HG03135 (cell line): Measurements from ENCODE around the gene TANGO6.

Source experiments
- ATAC-seq: cut with Tn5 transposase; IDR thresholded peaks from one replicate; pipeline ENCODE4 v1.9.1; 2021; ENCODE audit warnings: mild to moderate bottlenecking, moderate library complexity; ENCODE audit not compliant: unreplicated experiment

TANGO6 gene

DNA sequence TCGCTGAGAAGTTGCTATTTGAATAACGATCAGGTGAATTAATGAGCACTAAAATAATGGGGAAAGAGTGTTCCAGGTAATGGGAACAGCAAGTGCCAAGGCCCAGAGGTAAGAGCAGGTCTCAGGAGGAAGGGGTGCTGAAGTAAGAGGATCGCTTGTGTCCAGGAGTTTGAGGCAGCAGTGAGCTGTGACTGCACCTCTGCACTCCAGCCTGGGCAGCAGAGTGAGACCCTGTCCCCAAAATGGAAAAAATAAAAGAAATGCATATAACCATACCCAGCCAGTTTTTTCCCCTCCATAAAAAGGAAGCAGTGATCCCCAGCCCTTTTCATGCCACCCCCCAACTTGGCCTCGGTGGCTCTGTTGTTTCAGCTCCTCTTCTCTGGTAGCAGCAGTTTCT is 245.4 kb downstream of the TANGO6 start:
- no peak for ATAC-seq

DNA sequence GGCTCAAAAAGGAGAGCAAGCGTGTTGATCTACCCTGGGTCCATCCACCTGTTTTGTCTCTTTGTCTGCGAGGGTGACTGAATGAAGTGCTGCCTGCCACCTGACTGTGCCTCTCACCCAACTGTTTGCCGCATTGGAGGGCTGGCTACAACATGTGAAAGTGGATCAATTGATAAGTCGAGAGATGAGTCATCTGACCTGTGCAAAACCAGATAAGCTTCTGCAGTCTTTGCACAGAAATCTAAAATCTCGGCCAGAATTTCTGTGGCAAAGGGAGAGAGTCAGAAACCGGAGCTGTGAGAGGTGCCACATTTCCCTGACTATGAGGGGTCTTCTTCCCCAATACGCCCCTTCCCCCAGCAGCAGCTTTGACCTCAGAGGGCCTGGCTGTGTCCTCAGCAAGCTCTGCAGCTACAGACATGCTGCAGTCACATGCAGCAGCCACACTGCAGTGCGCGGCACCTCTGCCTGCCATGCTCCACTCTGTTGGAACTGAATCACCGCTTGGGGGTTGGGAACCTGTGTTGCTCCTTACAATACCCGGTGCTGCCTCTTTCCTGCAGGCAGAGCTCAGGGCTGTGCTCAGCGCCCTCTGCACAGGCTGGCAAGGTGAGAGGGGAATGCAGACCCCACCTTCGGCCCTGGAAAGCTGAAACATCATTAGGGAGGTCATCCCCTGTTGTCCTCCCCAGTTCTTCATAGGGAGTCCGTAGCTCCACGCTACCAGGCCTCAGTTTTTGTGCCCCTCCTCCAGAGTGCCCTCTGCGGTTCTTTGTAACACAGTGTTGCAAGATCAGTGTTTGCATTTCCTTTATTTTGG is 246.0 kb downstream of the TANGO6 start:
- ATAC-seq, result no peak

DNA sequence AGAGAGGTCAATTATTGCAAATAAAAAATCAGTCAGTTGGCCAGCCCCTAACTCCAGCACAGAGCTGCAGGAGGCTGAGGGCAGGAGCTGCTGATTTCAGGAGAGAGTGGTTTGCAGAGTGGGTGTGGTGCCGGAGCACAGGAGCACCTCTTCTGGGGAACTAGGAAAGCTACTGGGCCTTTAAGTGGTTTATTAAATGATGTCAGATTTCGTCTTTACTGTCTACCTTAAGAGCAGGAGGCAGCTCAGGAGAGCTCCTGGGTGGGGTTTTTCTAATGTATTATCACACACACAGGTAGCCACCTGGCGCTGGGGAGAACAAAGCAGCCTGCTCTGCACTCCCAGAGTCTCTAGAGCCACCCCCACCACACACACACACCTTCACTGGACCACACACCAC is 250.6 kb downstream of the TANGO6 start:
- no peak for ATAC-seq

DNA sequence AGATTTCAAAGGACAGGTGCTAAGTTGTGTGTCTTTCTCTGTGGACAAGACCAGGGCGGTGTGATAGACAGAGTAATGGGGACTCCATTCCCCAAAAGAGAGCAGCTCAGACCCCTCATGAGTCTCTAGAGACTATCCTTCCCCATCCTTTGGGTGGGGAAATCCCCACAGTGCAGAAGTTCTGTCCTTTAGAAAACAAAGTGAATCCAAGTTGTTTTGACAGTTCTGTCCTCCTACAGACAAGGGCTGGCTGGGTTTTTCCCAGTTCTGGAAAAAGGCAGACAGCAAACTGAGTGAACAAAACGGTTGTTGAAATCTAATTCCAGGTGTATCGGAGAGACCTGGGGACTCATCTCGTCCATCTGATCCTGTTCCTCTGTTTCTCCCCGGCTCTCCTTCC is 251.2 kb downstream of the TANGO6 start:
- no peak for ATAC-seq

DNA sequence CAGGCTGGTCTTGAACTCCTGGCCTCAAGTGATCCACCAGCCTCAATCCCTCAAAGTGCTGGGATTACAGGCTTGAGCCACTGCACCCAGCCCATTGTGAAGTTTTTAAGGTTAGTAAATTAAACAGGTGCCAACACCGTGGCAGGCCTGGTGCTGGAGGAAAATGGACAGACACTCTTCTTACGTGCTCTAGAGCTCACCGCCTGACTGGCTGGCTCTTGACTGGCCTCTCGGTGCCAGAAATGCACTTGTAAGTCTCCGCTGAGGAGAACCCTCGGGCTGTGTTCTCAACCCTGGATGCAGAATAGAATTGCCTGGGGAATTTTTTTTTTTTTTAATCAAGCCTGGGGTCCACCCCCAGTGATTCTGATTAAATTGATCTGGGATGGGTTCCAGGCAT is 251.9 kb downstream of the TANGO6 start:
- ATAC-seq, result no peak

DNA sequence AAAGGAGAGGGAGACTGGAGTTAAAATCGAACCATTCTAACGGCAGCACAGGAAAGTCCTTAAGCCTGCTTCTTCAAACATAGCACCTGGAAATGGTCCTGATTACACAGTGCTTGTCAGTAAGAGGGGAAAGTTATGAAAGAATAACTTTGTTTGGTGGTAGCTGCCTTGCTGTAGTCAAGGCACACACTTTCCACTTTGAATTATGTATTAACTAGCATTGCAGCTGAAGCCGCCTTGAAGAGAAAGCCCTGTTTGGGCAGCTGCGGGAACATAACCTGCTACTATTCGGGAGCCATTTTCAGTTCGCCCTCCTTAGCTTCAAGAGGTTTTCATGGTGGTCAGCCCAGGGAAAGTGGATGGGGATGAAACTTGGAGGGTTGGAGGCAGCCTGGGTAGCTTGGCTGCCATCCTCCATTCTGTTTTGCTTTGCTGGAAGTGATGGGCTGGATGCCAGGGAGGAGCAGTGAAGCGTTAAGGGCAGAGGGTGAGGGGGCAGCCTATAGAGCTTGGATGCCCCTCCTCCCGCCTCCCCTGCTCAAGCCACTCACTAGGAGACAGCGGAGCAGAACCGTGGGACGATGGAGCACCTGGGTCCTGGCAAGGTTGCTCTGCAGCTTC is 256.9 kb downstream of the TANGO6 start:
- ATAC-seq, result no peak

DNA sequence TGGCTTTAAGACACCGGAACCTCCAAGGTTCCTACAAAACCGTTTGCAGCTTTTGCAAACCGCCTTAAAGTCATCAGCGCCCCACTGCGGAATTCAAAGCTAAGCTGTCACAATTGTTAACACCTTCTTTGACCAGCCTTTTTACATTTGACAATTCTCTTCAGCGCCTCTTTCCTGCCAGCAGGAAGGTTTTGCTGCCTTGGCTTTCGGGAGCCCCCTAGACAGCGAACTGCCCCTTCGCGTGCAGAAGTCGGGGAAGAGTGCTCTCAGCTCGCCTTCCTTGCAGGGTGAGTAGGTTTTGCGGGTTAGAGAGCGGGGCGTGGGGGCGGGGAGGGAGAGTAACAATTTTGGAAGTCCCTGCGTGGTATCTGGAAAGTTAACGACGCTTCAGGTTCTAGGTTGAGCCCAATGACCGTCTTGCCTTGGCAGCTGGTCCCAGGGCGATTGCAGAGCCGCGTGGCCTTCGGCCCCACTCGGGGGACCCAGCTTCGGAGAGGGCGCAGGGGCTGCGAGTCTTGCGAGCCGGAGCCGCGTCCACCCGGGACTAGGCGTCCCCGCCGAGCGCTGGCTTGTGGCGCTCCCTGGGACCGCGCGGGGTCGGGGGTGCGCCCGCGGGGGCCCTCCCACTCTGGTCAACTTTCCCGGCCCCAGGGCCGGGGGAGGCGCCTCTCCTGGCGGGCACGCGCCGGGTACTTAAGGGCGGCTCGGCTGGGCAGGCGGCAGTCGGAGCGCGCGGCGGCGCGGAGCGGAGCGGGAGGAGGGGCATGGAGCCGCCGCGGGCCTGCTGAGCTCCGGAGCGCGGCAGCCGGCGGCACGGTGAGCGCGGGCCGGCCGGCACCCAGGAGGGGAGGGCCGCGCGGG is 262.4 kb downstream of the TANGO6 start, which contains the start of gene HAS3:
Gene HAS3, plus strand, starts transcription at position 153 of the 861 bp plus-strand sequence. CDS start 3,743 bp downstream, outside the sequence.
- no peak for ATAC-seq

DNA sequence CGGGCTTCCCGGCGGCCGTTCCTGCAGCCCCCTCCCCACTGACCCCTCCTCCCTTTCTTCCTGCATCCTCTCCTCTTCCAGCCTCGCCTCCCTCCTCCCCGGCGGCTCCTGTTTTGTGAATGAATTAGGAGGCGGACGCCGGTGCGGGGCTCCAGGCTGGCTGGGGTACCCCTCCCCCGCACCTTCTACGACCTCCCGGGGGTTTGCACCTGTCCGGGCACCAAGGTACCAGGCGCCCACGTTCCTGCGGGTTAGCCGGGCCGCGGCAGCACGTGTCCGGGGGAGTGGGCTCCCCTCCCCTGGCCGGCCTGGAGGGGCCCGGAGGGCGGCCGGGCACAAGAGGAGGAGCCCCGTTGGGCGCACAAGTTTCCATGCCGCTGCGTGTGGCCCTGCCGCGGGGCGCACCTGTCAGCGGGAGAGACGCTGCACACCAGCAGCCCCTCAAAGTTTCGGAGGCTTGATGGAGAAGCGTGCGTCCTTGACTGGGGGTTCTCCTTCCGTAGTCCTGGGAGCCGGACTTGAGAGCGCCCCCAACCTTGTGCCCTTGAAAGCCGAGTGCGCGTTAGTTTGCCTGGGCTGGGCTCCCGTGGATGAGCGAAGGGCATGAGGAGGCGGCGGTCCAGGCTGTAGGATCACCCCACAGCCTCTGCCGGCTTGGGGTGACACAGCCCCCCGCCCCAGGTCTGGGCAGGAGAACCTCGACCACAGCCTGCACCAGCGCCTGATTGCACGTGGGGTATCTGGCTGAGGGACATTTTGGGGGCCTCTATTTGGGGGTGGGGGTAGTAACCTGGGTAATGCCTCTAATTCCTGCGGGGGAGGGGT is 263.4 kb downstream of the TANGO6 start:
- no peak for ATAC-seq

DNA sequence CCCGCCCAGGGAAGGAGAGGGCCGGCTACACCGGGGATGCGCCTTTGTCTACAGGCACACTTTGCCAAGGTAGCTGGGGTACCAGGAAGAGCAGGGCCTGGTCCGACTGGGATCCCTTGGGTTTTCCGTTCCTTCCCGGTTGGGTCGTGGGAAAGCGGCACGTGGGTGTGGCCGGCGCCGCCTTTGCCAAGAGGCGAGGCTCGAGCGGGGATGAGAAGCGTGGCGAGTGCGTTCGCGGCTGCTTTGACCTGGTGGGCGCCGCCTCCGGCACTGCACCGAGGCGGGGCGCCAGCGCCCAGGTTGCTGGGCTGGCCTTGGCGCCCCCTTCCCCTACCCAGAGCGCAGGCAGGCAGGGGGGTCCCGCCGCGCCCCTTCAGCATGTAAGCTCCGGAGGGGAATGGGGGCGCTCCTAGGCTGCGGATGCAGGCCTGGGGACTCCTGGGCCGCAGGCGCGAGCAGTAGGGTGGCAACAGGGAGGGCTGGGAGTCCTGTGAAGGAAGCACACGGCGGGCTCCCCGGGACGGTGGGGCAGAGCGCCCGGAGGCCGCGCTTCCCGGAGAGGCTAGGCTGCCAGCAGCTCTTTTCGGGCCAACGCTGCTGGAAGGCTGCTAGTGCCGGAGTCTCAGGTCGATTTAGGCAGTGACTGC is 264.1 kb downstream of the TANGO6 start:
- ATAC-seq, result no peak

DNA sequence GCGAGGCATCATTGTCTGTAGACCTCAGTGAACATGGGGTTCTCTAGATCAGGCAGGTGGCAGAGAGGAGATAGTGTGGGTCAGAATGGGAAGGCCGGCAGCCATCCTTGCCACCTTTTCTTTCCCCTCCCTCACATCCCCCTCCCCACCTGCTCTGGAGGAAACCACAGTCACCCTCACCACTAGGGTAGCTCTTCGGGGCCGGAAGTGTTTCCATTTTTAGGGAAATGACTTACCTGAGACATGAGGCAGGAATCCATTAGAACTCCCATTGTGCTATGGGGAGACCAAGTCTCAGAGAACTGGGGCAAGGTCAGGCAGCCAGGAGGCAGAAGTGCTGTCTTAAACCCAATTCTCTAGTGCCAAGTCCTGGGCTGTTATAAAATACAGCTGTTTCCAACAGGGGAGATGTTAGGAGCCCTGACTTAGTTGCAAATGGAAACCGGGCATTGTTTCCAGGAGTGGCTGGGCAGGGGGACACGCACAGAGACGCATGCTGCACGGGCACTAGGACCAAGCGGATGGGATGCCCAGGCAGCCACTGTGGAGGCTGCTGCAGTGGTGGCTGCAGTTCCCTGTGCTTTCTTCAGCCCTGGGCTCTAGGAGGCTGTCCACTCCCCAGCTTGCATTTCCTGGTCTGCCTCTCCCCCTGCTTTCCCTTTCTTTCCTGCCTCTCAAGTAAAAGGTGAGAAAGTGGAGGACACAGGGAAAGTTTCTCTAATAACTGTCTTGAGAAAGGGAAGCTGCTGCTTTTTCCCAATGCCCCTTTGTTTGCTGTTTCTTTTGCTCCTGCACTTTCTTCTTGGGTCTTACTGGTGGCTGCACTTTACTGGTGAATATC is 265.0 kb downstream of the TANGO6 start:
- no peak for ATAC-seq

DNA sequence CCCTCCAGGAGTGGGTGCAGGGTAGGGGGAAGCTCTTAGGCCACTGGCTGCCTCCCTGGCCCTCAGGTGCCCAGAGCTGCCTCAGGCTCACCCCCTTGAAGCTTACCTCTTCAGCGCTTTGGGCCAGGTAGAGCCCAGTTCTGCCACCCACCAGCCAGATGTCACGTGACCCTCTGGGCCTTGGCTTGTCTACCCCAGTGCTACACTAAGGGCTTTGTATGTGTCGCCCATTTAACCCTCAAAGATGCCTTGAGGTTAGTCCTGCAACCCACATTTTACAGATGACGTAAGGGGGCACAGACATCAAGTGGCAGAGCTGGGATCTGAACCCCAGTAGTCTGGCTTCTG is 265.5 kb downstream of the TANGO6 start:
- ATAC-seq, result no peak

DNA sequence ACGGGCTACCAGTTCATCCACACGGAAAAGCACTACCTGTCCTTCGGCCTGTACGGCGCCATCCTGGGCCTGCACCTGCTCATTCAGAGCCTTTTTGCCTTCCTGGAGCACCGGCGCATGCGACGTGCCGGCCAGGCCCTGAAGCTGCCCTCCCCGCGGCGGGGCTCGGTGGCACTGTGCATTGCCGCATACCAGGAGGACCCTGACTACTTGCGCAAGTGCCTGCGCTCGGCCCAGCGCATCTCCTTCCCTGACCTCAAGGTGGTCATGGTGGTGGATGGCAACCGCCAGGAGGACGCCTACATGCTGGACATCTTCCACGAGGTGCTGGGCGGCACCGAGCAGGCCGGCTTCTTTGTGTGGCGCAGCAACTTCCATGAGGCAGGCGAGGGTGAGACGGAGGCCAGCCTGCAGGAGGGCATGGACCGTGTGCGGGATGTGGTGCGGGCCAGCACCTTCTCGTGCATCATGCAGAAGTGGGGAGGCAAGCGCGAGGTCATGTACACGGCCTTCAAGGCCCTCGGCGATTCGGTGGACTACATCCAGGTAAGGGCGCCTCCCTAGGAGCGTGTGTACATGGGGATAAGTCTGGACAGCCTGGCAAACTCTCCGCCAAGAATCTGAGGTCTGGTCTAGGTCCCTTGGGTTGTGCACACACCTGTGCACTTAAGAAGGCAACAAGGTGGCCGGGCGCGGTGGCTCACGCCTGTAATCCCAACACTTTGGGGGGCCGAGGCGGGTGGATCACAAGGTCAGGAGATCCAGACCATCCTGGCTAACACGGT is 266.3 kb downstream of the TANGO6 start:
- ATAC-seq, result no peak

DNA sequence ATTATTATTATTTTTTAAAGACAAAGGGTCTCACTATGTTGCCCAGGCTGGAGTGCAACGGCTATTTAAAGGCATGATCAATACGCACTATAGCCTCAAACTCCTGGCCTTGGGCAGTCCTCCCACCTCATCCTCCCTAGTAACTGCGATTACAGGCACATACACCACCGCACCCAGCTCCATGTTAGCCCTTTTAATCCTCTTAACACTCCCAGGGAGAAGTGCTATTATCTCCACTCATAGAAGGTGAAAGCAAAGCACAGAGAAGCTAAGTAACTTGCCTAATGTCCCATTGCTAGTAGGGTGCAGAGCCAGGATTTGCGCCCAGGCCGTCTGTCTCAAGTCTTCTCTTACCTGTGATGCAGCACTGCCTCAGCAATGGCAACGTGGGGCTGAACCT is 267.1 kb downstream of the TANGO6 start:
- no peak for ATAC-seq

DNA sequence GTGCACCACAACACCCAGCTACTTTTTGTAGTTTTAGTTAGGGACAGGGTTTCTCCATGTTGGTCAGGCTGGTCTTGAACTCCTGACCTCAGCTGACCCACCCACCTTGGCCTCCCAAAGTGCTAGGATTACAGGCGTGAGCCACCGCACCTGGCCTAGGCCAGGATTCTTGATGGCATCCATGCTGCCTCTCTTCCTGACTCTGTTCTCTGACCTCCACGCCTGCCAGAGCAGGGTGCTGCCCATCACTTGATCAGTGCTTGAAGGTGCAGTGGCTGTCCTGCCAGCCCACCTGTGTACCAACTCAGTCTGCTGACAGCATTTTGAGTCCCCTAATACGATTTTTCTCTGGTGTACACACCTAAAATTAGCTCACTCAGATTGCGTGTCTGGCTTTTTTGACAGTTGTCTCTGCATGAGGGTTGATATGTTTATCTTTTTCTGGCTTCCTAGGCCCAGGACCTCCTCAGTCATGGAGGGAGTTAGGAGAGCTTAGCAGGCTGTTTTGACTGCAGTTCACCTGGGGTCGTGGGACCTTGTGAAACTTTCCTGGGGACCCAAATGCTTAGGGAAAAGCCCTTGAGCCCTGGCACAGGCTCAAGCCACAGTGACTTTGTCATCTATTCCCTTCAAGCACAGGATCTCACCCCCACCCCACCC is 268.0 kb downstream of the TANGO6 start:
- no peak for ATAC-seq

DNA sequence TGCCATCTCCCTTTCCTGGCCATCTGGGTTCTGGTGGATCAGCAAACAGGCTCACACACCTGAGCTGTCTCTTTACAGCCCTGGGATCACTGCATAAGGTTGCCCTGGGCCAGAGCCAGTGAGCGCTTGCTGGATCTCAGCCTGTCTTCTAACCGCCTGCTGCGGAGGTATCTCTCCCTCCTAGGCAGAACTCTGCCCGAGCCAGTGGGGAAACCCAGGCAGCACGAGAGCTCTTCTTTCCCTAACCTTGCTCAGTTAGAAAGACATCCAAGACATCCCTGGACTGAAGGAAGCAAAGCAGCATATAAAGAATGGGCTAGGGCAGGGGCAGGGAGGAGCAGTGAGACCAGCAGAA is 268.5 kb downstream of the TANGO6 start:
- ATAC-seq, result no peak

DNA sequence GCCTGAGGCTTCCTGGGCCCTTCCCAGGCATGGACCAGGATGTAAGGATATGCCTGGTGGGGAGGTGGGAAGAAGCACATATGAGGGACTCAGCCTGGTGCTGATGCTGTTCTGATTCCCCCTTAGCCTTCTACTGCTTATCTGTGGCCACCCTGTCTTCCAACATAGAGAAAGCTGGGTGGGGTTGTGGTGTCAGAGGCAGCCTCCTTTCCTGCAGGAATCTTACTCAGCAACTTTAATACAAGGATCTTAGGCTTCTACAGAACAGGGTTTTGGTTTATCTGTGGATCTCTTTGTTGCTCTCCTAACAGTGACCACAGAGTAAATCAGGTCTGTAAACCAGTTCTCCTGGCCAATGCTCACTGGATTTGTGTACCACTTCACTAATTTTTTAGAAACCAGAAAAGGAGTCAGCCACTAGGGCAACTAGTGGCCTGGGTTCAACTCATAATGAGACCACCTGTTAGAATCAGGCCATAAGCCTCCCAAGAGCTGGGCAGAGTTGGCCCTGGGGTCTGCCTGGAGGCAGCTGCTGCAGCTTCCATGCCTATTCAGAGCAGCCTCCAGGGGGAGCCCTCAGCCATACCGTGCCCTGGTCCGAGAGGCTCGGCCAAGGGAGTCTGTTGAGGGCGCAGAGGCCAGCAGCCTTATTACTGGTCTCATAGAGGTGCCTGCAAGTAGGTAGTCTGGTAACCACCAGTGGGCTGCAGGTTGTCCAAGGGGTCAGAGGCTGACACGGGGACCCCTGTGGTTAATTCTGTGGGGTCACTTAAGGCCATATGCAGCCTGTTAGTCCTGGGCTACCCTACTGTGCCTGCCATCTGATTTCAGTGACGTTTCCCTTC is 269.2 kb downstream of the TANGO6 start:
- no peak for ATAC-seq

DNA sequence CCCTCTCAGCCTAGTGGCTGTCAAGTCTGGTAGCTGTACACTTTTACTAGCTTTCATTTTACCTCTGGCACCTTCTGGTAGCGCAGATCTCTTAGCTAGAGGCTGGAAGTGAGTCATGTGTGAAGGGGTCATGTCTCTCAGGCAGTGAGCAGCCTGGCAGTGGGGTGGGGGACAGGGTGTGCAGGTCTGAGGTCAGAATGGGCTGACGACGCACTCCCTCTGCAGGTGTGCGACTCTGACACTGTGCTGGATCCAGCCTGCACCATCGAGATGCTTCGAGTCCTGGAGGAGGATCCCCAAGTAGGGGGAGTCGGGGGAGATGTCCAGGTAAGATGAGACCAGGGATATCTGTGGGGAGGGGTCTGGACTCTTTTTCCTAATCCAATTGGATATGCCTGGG is 269.9 kb downstream of the TANGO6 start:
- ATAC-seq, result no peak
